CD14-positive monocyte (primary cell): ENCODE measurements around the gene MXRA8. TPM values are rescaled to one million over a fixed set of nuclear protein-coding genes. Genes with fewer than 3 reads are reported as not detected.

Experiments
- DNase-seq, 3 donors: peaks; one replicate each; pipeline ENCODE4 v3.0.0-alpha.2; 2011 to 2022
- H2AFZ ChIP-seq: 2 replicates; pipeline ENCODE4 v1.6.0; 2012; ENCODE audit warnings: mild to moderate bottlenecking, low read depth, low read length, inconsistent platforms; ENCODE audit not compliant: insufficient read depth, poor library complexity, severe bottlenecking
- H3K27ac ChIP-seq, 2 donors: 1 replicate in 1 of 2; 2 replicates in 1 of 2; pipeline ENCODE4 v1.5.1; 2012 to 2013; ENCODE audit warnings: low read length in 2 of 2, control low read depth in 1 of 2, inconsistent platforms in 1 of 2, low read depth in 1 of 2, mild to moderate bottlenecking in 1 of 2
- H3K27me3 ChIP-seq, 2 donors: one replicate each; pipeline versions ENCODE4 v1.6.0 to v1.6.1; 2011 to 2013; ENCODE audit warnings: low read length in 2 of 2; ENCODE audit not compliant: control insufficient read depth in 2 of 2, insufficient read depth in 2 of 2
- H3K36me3 ChIP-seq, 2 donors: replicated peaks in 1 of 2; 1 replicate in 1 of 2; 2 replicates in 1 of 2; pipeline versions ENCODE4 v1.5.1 to v1.6.1; 2012 to 2013; ENCODE audit warnings: low read length in 2 of 2, control low read depth in 1 of 2, inconsistent platforms in 1 of 2, mild to moderate bottlenecking in 1 of 2; ENCODE audit not compliant: insufficient read depth in 2 of 2, control insufficient read depth in 1 of 2
- H3K4me1 ChIP-seq, 2 donors: 1 replicate in 1 of 2; 2 replicates in 1 of 2; pipeline versions ENCODE4 v1.5.1 to v1.6.1; 2012 to 2013; ENCODE audit warnings: low read length in 2 of 2, control low read depth in 1 of 2, inconsistent platforms in 1 of 2, mild to moderate bottlenecking in 1 of 2, moderate library complexity in 1 of 2; ENCODE audit not compliant: insufficient read depth in 2 of 2, control insufficient read depth in 1 of 2
- H3K4me2 ChIP-seq: replicated peaks from 2 replicates; pipeline ENCODE3; 2012; ENCODE audit warnings: low read length, moderate library complexity, mild to moderate bottlenecking; ENCODE audit not compliant: poor library complexity, severe bottlenecking; ENCODE audit errors: extremely low read depth
- H3K4me3 ChIP-seq, 3 experiments: fragments of 200-600 bp in 1 of 3; sonication (generic) in 1 of 3; replicated peaks in 1 of 3; 1 replicate in 2 of 3; 2 replicates in 1 of 3; pipeline ENCODE4 v1.5.1; 2011 to 2013; ENCODE audit warnings: low read length in 3 of 3, mild to moderate bottlenecking in 3 of 3, control low read depth in 2 of 3, low read depth in 2 of 3, inconsistent platforms in 1 of 3, moderate library complexity in 1 of 3
- H3K79me2 ChIP-seq: 2 replicates; pipeline ENCODE4 v1.6.0; 2012; ENCODE audit warnings: mild to moderate bottlenecking, control low read depth, inconsistent platforms, low read length, moderate library complexity; ENCODE audit not compliant: insufficient read depth
- H3K9ac ChIP-seq: 2 replicates; pipeline ENCODE4 v1.6.0; 2017; ENCODE audit warnings: low read length, mild to moderate bottlenecking; ENCODE audit not compliant: insufficient read depth, poor library complexity, severe bottlenecking
- H3K9me3 ChIP-seq, 2 donors: replicated peaks in 1 of 2; 1 replicate in 1 of 2; 2 replicates in 1 of 2; pipeline versions ENCODE4 v1.5.1 to v1.6.1; 2012 to 2013; ENCODE audit warnings: low read length in 2 of 2, control low read depth in 1 of 2; ENCODE audit not compliant: control insufficient read depth in 1 of 2, insufficient read depth in 1 of 2
- H4K20me1 ChIP-seq: 2 replicates; pipeline ENCODE4 v1.6.0; 2012; ENCODE audit warnings: mild to moderate bottlenecking, low read length, control low read depth, moderate library complexity; ENCODE audit not compliant: insufficient read depth
- H3K27ac Mint-ChIP-seq, 7 donors: one replicate each; pipeline ENCODE4 v1.8.0; 2020; ENCODE audit warnings: mild to moderate bottlenecking in 7 of 7, mixed read lengths in 7 of 7, moderate library complexity in 6 of 7, inconsistent platforms in 2 of 7
- H3K27me3 Mint-ChIP-seq, 3 donors: one replicate each; pipeline ENCODE4 v1.8.0; 2021 to 2022; ENCODE audit warnings: low read depth in 3 of 3, mild to moderate bottlenecking in 3 of 3, mixed read lengths in 3 of 3, moderate library complexity in 3 of 3, inconsistent platforms in 1 of 3
- H3K36me3 Mint-ChIP-seq, 2 donors: one replicate each; pipeline ENCODE4 v1.8.0; 2020; ENCODE audit warnings: mixed read lengths in 2 of 2, inconsistent platforms in 1 of 2, mild to moderate bottlenecking in 1 of 2
- H3K4me1 Mint-ChIP-seq: one replicate; pipeline ENCODE4 v1.8.0; 2020; ENCODE audit warnings: mild to moderate bottlenecking, mixed read lengths
- H3K4me3 Mint-ChIP-seq, 2 donors: one replicate each; pipeline ENCODE4 v1.8.0; 2020; ENCODE audit warnings: mild to moderate bottlenecking in 2 of 2, mixed read lengths in 2 of 2, moderate library complexity in 1 of 2
- H3K9me3 Mint-ChIP-seq, 7 donors: one replicate each; pipeline ENCODE4 v1.8.0; 2020 to 2022; ENCODE audit warnings: mixed read lengths in 7 of 7, mild to moderate bottlenecking in 6 of 7, moderate library complexity in 6 of 7, inconsistent platforms in 2 of 7
- CTCF ChIP-seq: fragments of 200-600 bp; IDR thresholded peaks from one replicate; pipeline ENCODE4 v1.8.0; 2022; ENCODE audit warnings: antibody characterized with exemption, mild to moderate bottlenecking
- WGBS: methylation state at CpG from one replicate; pipeline ENCODE4 v1.1.5; 2013; ENCODE audit warnings: missing lambda C conversion rate; ENCODE audit not compliant: insufficient coverage; 5-methylcytosine and 5-hydroxymethylcytosine counted together
- intact Hi-C, 2 donors: fragments of 100-400 bp; cut with micrococcal nuclease; formaldehyde crosslinking; loops; one replicate each; pipeline versions ENCODE4 v1.15.0 to v1.15.1; 2023
- polyA plus RNA-seq, 3 donors: library from polyadenylated mRNA; depleted of rRNA in 1 of 3; unstranded in 2 of 3; stranded (reverse) in 1 of 3; fragments of 300-500 nt in 2 of 3; fragments of >200 nt in 1 of 3; fragmentation: Illumina TruSeq in 2 of 3; gene quantifications; 1 replicate in 2 of 3; 2 replicates in 1 of 3; pipeline ENCODE4 v1.2.3, GENCODE V29; 2012 to 2021

The MXRA8 gene
- polyA plus RNA-seq, 3 donors, result not detected

GRCh38 chr1:1377540-1378205 lies 19.3 kb upstream of the MXRA8 start:
- H3K27ac Mint-ChIP-seq, result peak overlapping the region in 1 of 7 donors; percentile 60

More at GRCh38 chr1:1377540-1378205, 19.3 kb upstream of the MXRA8 start:
- Histone ChIP-seq H4K20me1 (peaks cover 6% of the 10 kb centered on the region), H3K9me3 (no peaks in the 10 kb centered on the region), H3K9ac (no peak overlapping the region), H3K4me2 (no peak overlapping the region), H3K4me1 (peaks cover 16 to 25% of the 10 kb centered on the region in 2 donors), H3K27me3 (no peaks in the 10 kb centered on the region), H3K36me3 (peaks cover 3 to 21% of the 10 kb centered on the region in 2 donors), H3K4me3 (no peak overlapping the region), H3K79me2 (peaks cover 26% of the 10 kb centered on the region), H3K27ac (no peak overlapping the region), H2AFZ (no peak overlapping the region)
- intact Hi-C loops, result loop anchor here in 1 of 2 donors (5.0 to 10.0 kb wide), 3 partner anchors 70 to 363 kb away; partner anchors contain the start of genes ACAP3, C1orf159, ISG15 and PUSL1
- Mint-ChIP-seq H3K27me3 (no peaks in the 10 kb centered on the region), H3K9me3 (no peaks in the 10 kb centered on the region), H3K4me1 (peaks cover 15% of the 10 kb centered on the region), H3K36me3 (peaks cover 14 to 21% of the 10 kb centered on the region in 2 donors), H3K4me3 (no peak overlapping the region)
- no peak for DNase-seq
- 93% methylated on average over 8 of the region's 16 CpGs for WGBS
- no peak for TF ChIP-seq CTCF
